Measurements from ENCODE around the gene COPS3. TPM values are rescaled to one million over a fixed set of nuclear protein-coding genes. Genes with fewer than 3 reads are reported as not detected.

Gene COPS3
- polyA plus RNA-seq, 2 donors: 19.2 to 58.3 TPM

GRCh38 chr17:17225901-17226300 lies 55.1 kb downstream of the COPS3 start:
- no peaks in the 10 kb centered on the region for H3K9me3 ChIP-seq (ENCODE audit: control insufficient read depth in 2 of 2, insufficient read depth in 1 of 2, low read depth in 1 of 2, low read length in 1 of 2)
- H3K27ac ChIP-seq (ENCODE audit: low read depth in 2 of 2, low read length in 1 of 2): no peak overlapping the region
- 92 to 96% methylated on average over 10 of the region's 10 CpGs for WGBS, 2 donors
- H3K27me3 ChIP-seq (ENCODE audit: control insufficient read depth in 1 of 2, insufficient read depth in 2 of 2, low read length in 2 of 2): no peaks in the 10 kb centered on the region
- H3K36me3 ChIP-seq (ENCODE audit: control insufficient read depth in 2 of 2, insufficient read depth in 2 of 2, low read length in 1 of 2): peaks cover 24 to 70% of the 10 kb centered on the region in 2 donors
- no peak overlapping the region for H3K4me3 ChIP-seq (ENCODE audit: low read depth in 1 of 2, low read length in 2 of 2)
- peaks cover 0 to 1% of the 10 kb centered on the region in 2 donors for H3K4me1 ChIP-seq (ENCODE audit: control insufficient read depth in 2 of 2, insufficient read depth in 2 of 2, low read length in 1 of 2)

- Histone ChIP-seq H3K4me3 (ENCODE audit: low read depth in 1 of 2, low read length in 2 of 2) (no peak overlapping the region), H3K9me3 (ENCODE audit: control insufficient read depth in 2 of 2, insufficient read depth in 1 of 2, low read depth in 1 of 2, low read length in 1 of 2) (no peaks in the 10 kb centered on the region), H3K36me3 (ENCODE audit: control insufficient read depth in 2 of 2, insufficient read depth in 2 of 2, low read length in 1 of 2) (peaks cover 24 to 68% of the 10 kb centered on the region in 2 donors), H3K27me3 (ENCODE audit: control insufficient read depth in 1 of 2, insufficient read depth in 2 of 2, low read length in 2 of 2) (no peaks in the 10 kb centered on the region), H3K27ac (ENCODE audit: low read depth in 2 of 2, low read length in 1 of 2) (no peak overlapping the region), H3K4me1 (ENCODE audit: control insufficient read depth in 2 of 2, insufficient read depth in 2 of 2, low read length in 1 of 2) (peaks cover 0 to 3% of the 10 kb centered on the region in 2 donors)
- WGBS, 2 donors: 87 to 88% methylated on average over 8 of the region's 8 CpGs
Observed at GRCh38 chr17:17224137-17224536, 56.9 kb downstream of the COPS3 start.

- H3K4me1 ChIP-seq (ENCODE audit: control insufficient read depth in 2 of 2, insufficient read depth in 2 of 2, low read length in 1 of 2): peaks cover 0 to 3% of the 10 kb centered on the region in 2 donors
- no peaks in the 10 kb centered on the region for H3K27me3 ChIP-seq (ENCODE audit: control insufficient read depth in 1 of 2, insufficient read depth in 2 of 2, low read length in 2 of 2)
- 95 to 97% methylated on average over 15 to 16 of the region's 16 CpGs for WGBS, 2 donors
- no peaks in the 10 kb centered on the region for H3K9me3 ChIP-seq (ENCODE audit: control insufficient read depth in 2 of 2, insufficient read depth in 1 of 2, low read depth in 1 of 2, low read length in 1 of 2)
- H3K27ac ChIP-seq (ENCODE audit: low read depth in 2 of 2, low read length in 1 of 2): no peak overlapping the region
- H3K4me3 ChIP-seq (ENCODE audit: low read depth in 1 of 2, low read length in 2 of 2): no peak overlapping the region
- H3K36me3 ChIP-seq (ENCODE audit: control insufficient read depth in 2 of 2, insufficient read depth in 2 of 2, low read length in 1 of 2): peaks cover 26 to 67% of the 10 kb centered on the region in 2 donors
Observed at GRCh38 chr17:17223736-17224135, 57.3 kb downstream of the COPS3 start.

- 91 to 94% methylated on average over 22 of the region's 22 CpGs for WGBS, 2 donors
- Histone ChIP-seq H3K4me3 (ENCODE audit: low read depth in 1 of 2, low read length in 2 of 2) (no peak overlapping the region), H3K27ac (ENCODE audit: low read depth in 2 of 2, low read length in 1 of 2) (no peak overlapping the region), H3K9me3 (ENCODE audit: control insufficient read depth in 2 of 2, insufficient read depth in 1 of 2, low read depth in 1 of 2, low read length in 1 of 2) (no peaks in the 10 kb centered on the region), H3K27me3 (ENCODE audit: control insufficient read depth in 1 of 2, insufficient read depth in 2 of 2, low read length in 2 of 2) (no peaks in the 10 kb centered on the region), H3K4me1 (ENCODE audit: control insufficient read depth in 2 of 2, insufficient read depth in 2 of 2, low read length in 1 of 2) (peaks cover 0 to 3% of the 10 kb centered on the region in 2 donors), H3K36me3 (ENCODE audit: control insufficient read depth in 2 of 2, insufficient read depth in 2 of 2, low read length in 1 of 2) (peaks cover 38 to 65% of the 10 kb centered on the region in 2 donors)
Observed at GRCh38 chr17:17221329-17221728, 59.7 kb downstream of the COPS3 start.

- Histone ChIP-seq H3K27ac (ENCODE audit: low read depth in 2 of 2, low read length in 1 of 2) (no peak overlapping the region), H3K4me1 (ENCODE audit: control insufficient read depth in 2 of 2, insufficient read depth in 2 of 2, low read length in 1 of 2) (peaks cover 0 to 3% of the 10 kb centered on the region in 2 donors), H3K4me3 (ENCODE audit: low read depth in 1 of 2, low read length in 2 of 2) (no peak overlapping the region), H3K36me3 (ENCODE audit: control insufficient read depth in 2 of 2, insufficient read depth in 2 of 2, low read length in 1 of 2) (peaks cover 33 to 67% of the 10 kb centered on the region in 2 donors), H3K27me3 (ENCODE audit: control insufficient read depth in 1 of 2, insufficient read depth in 2 of 2, low read length in 2 of 2) (no peaks in the 10 kb centered on the region), H3K9me3 (ENCODE audit: control insufficient read depth in 2 of 2, insufficient read depth in 1 of 2, low read depth in 1 of 2, low read length in 1 of 2) (no peaks in the 10 kb centered on the region)
- WGBS, 2 donors: 68 to 86% methylated on average over 8 of the region's 8 CpGs
Observed at GRCh38 chr17:17220529-17220928, 60.5 kb downstream of the COPS3 start.

- Histone ChIP-seq H3K27me3 (ENCODE audit: control insufficient read depth in 1 of 2, insufficient read depth in 2 of 2, low read length in 2 of 2) (no peaks in the 10 kb centered on the region), H3K36me3 (ENCODE audit: control insufficient read depth in 2 of 2, insufficient read depth in 2 of 2, low read length in 1 of 2) (peaks cover 24 to 68% of the 10 kb centered on the region in 2 donors)
- 74 to 77% methylated on average over 3 of the region's 3 CpGs for WGBS, 2 donors
Observed at GRCh38 chr17:17217995-17218394, 63.1 kb downstream of the COPS3 start.

GRCh38 chr17:17216776-17217175 lies 64.3 kb downstream of the COPS3 start:
- WGBS, 2 donors: 83 to 90% methylated on average over 16 of the region's 16 CpGs
- Histone ChIP-seq H3K4me1 (ENCODE audit: control insufficient read depth in 2 of 2, insufficient read depth in 2 of 2, low read length in 1 of 2) (peaks cover 0 to 3% of the 10 kb centered on the region in 2 donors), H3K27me3 (ENCODE audit: control insufficient read depth in 1 of 2, insufficient read depth in 2 of 2, low read length in 2 of 2) (no peaks in the 10 kb centered on the region), H3K27ac (ENCODE audit: low read depth in 2 of 2, low read length in 1 of 2) (no peak overlapping the region), H3K36me3 (ENCODE audit: control insufficient read depth in 2 of 2, insufficient read depth in 2 of 2, low read length in 1 of 2) (peaks cover 16 to 63% of the 10 kb centered on the region in 2 donors), H3K9me3 (ENCODE audit: control insufficient read depth in 2 of 2, insufficient read depth in 1 of 2, low read depth in 1 of 2, low read length in 1 of 2) (no peaks in the 10 kb centered on the region), H3K4me3 (ENCODE audit: low read depth in 1 of 2, low read length in 2 of 2) (no peak overlapping the region)

More at GRCh38 chr17:17217995-17218394, 63.1 kb downstream of the COPS3 start:
- peaks cover 0 to 3% of the 10 kb centered on the region in 2 donors for H3K4me1 ChIP-seq (ENCODE audit: control insufficient read depth in 2 of 2, insufficient read depth in 2 of 2, low read length in 1 of 2)
- H3K4me3 ChIP-seq (ENCODE audit: low read depth in 1 of 2, low read length in 2 of 2): no peak overlapping the region
- H3K9me3 ChIP-seq (ENCODE audit: control insufficient read depth in 2 of 2, insufficient read depth in 1 of 2, low read depth in 1 of 2, low read length in 1 of 2): no peaks in the 10 kb centered on the region
- H3K27ac ChIP-seq (ENCODE audit: low read depth in 2 of 2, low read length in 1 of 2): no peak overlapping the region

GRCh38 chr17:17216236-17216635 lies 64.8 kb downstream of the COPS3 start:
- WGBS, 2 donors: 93 to 96% methylated on average over 17 of the region's 17 CpGs
- peaks cover 16 to 63% of the 10 kb centered on the region in 2 donors for H3K36me3 ChIP-seq (ENCODE audit: control insufficient read depth in 2 of 2, insufficient read depth in 2 of 2, low read length in 1 of 2)

GRCh38 chr17:17215575-17215974 lies 65.5 kb downstream of the COPS3 start:
- Histone ChIP-seq H3K27ac (ENCODE audit: low read depth in 2 of 2, low read length in 1 of 2) (no peak overlapping the region), H3K9me3 (ENCODE audit: control insufficient read depth in 2 of 2, insufficient read depth in 1 of 2, low read depth in 1 of 2, low read length in 1 of 2) (no peaks in the 10 kb centered on the region), H3K36me3 (ENCODE audit: control insufficient read depth in 2 of 2, insufficient read depth in 2 of 2, low read length in 1 of 2) (peaks cover 16 to 59% of the 10 kb centered on the region in 2 donors), H3K4me1 (ENCODE audit: control insufficient read depth in 2 of 2, insufficient read depth in 2 of 2, low read length in 1 of 2) (no peaks in the 10 kb centered on the region), H3K4me3 (ENCODE audit: low read depth in 1 of 2, low read length in 2 of 2) (no peak overlapping the region), H3K27me3 (ENCODE audit: control insufficient read depth in 1 of 2, insufficient read depth in 2 of 2, low read length in 2 of 2) (no peaks in the 10 kb centered on the region)
- WGBS, 2 donors: 87 to 90% methylated on average over 8 of the region's 8 CpGs

More at GRCh38 chr17:17216236-17216635, 64.8 kb downstream of the COPS3 start:
- Histone ChIP-seq H3K27ac (ENCODE audit: low read depth in 2 of 2, low read length in 1 of 2) (no peak overlapping the region), H3K4me3 (ENCODE audit: low read depth in 1 of 2, low read length in 2 of 2) (no peak overlapping the region), H3K4me1 (ENCODE audit: control insufficient read depth in 2 of 2, insufficient read depth in 2 of 2, low read length in 1 of 2) (peaks cover 0 to 3% of the 10 kb centered on the region in 2 donors), H3K27me3 (ENCODE audit: control insufficient read depth in 1 of 2, insufficient read depth in 2 of 2, low read length in 2 of 2) (no peaks in the 10 kb centered on the region), H3K9me3 (ENCODE audit: control insufficient read depth in 2 of 2, insufficient read depth in 1 of 2, low read depth in 1 of 2, low read length in 1 of 2) (no peaks in the 10 kb centered on the region)
